KG1 (cell line): ENCODE measurements around the gene HAUS5.
"Not testable (repeated sequence)": the region's sequence is repeated elsewhere in the genome, so short reads cannot be mapped to it uniquely, and the experiment has no call there.

Source experiments
- DNase-seq: peaks from one replicate; lab custom pipeline; 2025; lab: John Stamatoyannopoulos, UW

The HAUS5 gene

DNA sequence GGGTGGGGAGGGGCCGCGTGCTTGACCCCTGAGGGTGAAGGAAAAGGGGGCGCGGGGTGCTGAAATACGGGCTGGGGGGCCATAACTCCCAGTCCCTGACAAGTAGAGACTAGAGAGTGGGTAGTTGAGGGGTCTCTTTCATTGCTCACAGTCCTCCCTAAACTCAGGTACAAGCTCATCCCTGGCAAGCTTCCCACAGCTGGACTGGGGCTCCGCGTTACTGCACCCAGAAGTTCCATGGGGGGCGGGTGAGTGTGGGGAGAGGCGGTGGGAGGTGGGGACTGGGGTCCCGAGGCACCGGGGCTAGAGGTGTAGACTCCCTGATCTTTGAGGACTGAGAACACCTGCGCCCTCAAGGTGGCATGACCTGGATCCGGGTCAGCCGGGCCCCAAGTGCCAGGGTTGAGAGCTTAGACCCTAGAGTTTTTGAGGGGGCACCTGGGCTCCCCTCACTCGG, 30.3 kb downstream of the HAUS5 start:
- DNase-seq: no peak

- DNase-seq: peak; percentile 40
Observed at GRCh38 chr19:35643255-35644205, 31.0 kb downstream of the HAUS5 start.

DNA sequence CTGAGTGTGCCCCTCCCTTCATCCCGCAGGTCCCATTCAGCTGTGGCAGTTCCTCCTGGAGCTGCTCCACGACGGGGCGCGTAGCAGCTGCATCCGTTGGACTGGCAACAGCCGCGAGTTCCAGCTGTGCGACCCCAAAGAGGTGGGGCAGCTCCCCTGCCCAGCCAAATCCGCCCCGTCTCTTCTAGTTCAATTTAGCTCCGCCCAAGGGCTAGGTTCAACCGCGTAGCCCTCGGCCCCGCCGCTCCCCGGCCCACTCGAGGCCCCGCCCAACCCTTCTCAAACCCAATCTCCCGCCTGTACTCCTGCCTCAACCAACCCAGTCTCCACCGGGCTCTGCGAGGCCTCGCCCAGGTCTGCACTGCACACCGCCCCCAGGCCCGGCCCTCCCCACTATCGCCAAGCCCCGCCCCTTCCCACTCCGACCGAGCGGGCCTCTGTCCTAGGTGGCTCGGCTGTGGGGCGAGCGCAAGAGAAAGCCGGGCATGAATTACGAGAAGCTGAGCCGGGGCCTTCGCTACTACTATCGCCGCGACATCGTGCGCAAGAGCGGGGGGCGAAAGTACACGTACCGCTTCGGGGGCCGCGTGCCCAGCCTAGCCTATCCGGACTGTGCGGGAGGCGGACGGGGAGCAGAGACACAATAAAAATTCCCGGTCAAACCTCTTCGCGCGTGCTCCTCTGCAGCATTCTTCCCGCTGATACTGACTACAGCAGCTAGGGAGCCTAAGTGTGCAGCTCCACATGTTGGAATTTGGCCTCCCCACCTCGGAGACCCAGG, 31.9 kb downstream of the HAUS5 start:
- no peak for DNase-seq

DNA sequence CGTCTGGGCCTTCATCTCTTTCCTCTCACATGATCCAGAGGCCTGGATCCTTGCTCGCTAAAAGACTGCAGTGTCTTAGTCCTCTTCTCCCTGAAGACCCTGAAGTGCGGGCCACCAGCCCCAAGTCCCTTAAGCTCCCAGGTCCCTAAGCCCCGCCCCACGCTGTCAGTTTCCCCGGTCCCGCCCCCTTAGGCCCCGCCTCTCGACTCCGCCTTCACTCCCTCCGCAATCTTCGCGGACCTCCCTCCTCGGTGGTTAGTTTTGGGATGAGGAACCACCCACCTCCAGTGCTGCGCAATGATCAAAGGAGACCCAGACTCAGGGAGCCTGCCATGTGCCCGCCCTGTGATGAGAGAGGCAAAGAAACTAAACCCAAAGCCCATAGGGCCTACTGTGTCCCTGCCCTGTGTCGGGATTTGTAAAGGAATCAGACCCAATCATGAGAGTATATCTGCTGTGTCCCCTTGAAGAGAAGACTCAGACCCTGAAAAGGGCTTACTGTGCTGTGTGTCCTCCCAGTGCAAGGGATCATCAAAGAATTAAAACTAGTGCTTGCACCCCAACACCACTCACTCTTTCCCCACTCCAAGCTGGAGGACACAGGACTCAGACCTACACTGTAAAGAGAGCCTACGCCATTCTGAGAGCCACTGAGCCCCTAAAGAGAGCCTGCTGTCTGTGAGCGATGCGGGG, 32.6 kb downstream of the HAUS5 start:
- DNase-seq: no peak

GRCh38 chr19:35645680-35646511, 33.4 kb downstream of the HAUS5 start:
- no peak for DNase-seq

DNA sequence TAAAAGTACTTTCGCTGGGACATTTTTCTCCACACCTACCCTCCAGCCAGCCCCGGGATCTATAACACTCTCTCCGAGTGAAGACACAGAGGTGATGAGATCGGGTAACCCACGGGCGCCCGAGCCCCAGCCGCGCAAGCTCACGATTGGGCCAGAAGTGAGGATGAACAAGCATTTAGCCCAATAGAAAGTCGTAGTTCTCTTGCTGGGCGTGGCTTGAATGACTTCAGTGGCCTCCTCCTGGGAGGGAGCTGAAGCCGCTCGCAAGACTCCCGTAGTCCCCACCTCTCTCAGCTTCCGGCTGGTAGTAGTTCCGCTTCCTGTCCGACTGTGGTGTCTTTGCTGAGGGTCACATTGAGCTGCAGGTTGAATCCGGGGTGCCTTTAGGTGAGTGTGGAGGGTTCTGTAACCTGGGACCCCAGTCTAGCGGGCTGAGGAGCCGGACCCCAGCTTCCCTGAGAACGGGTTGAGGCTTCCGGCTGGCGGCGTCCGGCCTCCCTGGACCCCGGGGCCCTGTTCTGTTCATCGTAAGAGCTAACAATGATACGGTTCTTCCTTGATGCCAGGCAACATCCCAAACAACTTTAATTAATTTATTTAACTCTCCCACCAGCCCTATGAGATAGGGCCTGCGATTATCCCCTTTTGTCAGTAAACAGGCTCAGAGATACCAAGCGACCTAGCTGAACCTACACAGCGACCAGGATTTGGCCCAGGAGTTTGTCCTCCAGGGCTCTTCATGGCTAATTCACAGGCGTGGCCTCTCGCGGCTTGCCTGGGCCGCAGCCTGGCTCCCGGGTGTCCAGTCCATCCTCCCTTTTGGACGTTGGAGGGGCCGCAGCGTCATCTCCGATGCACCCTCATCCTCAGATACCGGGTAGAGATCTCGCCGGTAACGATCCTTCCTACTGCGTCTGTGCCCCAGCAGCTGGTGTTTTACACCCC, 35.8 kb downstream of the HAUS5 start, which contains the start of gene COX6B1:
COX6B1 (plus strand) TSS at position 307 of the 945 bp plus-strand sequence. CDS start 2,921 bp downstream, outside the sequence.
- peak; percentile 91 for DNase-seq

- DNase-seq: no peak
Observed at GRCh38 chr19:35650581-35650980, 38.0 kb downstream of the HAUS5 start.

GRCh38 chr19:35654828-35655227, 42.3 kb downstream of the HAUS5 start:
- DNase-seq: not testable (repeated sequence)

- DNase-seq: no peak
Observed at GRCh38 chr19:35655600-35655999, 43.1 kb downstream of the HAUS5 start.

DNA sequence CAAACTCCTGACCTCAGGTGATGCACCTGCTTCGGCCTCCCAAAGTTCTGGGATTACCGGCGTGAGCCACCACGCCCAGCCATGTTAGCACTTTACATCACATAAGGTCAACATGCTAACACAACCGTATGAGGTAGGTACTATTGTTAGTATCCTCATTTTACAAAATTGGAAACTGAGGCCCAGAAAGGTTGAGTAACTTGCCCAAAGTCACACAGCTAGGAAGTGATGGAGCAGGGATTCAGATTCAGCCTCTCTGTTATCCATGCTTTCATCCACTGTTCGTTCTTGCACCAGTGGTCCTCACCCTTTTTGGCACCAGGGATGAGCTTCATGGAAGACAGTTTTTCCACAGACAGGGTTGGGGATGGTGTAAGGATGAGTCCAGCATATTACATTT, 44.2 kb downstream of the HAUS5 start:
- no peak for DNase-seq

- no peak for DNase-seq
Observed at GRCh38 chr19:35657904-35658700, 45.6 kb downstream of the HAUS5 start.

DNA sequence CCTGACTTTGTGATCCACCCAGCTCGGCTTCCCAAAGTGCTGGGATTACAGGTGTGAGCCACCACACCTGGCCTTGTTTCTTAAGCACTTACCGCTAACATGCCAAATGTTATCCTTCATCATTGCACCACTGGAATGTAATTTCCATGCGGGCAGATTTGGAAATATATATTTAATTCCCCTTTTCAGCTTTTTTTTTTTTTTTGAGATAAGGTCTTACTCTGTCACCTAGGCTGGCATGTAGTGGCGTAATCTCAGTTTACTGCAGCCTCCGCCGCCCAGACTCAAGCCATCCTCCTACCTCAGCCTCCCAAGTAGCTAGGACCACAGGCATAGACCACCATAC, 49.4 kb downstream of the HAUS5 start:
- no peak for DNase-seq

- no peak for DNase-seq
Observed at GRCh38 chr19:35663981-35664380, 51.4 kb downstream of the HAUS5 start.

DNA sequence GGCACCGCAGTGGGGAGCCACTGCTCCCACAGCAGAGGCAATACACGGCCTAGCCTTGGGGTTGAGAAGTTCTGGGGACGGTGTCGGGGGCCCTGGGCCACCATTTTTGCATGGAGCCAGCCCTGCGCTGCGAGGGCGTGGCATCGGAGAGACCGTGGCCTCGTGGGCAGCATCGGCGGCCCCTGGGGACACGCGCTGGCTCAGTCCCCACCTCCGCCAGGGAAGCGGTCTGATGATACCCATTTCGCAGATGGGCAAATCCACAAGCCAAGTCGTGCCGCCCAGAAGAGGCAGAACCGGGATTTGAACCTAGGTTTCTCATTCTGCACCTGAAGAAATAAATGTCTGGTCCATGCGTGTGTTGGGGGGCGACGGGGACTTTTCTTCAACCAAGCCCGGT, 52.6 kb downstream of the HAUS5 start:
- no peak for DNase-seq

DNA sequence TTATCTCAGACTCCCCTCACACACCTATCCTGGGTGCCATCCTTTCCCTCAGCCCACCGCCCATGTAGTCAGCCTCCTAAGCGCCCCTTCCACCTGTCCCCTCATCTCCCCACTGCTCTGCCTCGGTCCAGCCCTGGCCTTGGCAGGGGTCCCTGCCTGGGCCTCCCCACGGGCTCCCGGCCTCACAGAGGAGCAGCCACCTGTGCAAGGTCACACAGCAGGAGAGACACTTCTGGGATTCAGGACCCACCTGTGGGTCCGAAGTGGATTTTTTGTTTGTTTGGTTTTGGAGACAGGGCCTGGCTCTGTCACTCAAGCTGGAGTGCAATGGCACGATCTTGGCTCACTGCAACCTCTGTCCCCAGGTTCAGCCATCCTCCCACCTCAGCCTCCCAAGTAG, 53.1 kb downstream of the HAUS5 start:
- DNase-seq: no peak

DNA sequence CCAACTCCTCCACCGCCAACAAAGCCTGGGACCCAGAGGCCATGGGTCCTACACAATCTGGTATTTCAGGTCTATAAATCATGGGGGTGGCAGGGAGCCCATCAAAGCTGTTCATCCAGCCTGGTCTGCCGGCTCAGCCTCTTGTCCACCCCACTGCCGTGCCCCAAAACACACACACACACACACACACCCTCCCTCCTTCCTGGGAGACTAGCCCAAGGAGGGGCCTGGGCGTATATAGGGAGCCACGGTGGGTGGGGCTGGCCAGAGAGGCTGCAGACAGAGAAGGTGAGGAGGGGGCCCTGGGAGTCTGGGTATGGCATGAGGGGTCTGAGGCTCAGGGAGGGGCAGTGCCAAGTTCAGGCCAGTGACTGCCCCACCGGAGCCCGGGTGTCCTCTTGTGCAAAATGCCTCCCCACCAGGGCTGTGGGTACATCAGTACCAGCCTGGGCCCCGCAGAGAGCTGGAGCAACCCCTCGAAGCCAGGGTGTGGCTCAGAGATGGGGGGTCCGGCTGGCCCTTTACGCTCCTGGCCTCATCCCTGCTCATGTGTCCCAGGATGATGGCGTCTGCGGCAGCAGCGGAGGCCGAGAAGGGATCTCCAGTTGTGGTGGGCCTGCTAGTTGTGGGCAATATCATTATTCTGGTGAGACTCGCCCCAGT, 53.8 kb downstream of the HAUS5 start, which contains the start of gene UPK1A:
UPK1A (plus strand) TSS at position 267 of the 663 bp plus-strand sequence; CDS start at position 563, 296 bp downstream.
- no peak for DNase-seq

DNA sequence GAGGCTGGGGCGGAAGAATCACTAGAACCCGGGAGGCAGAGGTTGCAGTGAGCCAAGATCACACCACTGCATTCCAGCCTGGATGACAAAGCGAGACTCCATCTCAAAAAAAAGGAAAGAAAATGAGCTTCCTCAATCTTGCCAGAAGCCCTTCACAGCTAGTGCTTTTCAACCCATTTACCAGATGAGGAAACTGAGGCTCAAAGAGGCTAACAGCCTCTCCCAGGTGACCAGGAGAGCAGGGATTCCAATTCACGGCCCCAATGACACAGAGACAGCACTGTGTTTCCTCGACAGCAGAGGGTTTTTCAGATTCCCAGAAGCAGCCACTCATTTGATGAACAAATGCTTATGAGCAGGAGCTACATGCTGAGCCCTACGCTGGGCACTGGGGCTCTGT, 57.0 kb downstream of the HAUS5 start:
- DNase-seq: no peak

DNA sequence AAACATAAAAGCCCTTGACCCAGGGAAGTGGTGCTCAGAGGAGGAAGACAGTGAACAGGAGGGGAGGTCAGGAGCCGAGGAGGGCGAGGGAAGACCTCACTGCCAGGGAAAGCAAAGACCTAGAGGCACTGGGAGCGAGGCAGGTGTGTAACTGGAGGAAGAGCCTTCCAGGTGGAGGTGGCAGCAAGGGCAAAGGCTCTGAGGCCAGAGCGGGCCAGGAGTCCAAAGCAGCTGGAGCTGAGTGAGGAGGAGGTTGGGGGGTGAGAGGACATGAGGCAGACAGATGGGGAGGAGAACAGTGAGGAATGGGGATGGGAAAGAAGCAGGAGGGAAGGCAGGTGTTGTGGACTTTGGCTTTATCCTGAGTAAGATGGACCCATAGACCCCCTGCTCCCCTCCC, 57.4 kb downstream of the HAUS5 start:
- no peak for DNase-seq

- DNase-seq: no peak
Observed at GRCh38 chr19:35670686-35671085, 58.2 kb downstream of the HAUS5 start.
